ENCODE measurements around the gene FAM229A. TPM values are rescaled to one million over a fixed set of nuclear protein-coding genes. Genes with fewer than 3 reads are reported as not detected.

Gene FAM229A
- total RNA-seq, 1 experiment from 2014 or later: 9.4 TPM

- TF ChIP-seq AFF4 (CRISPR knock-in tag; IDR thresholded peaks at IDR 0.05; ENCODE audit: borderline replicate concordance) (no peak), ATF2 (CRISPR knock-in tag; IDR thresholded peaks at IDR 0.05; ENCODE audit: borderline replicate concordance, low read depth) (no peak), CBFB (CRISPR knock-in tag; IDR thresholded peaks at IDR 0.05; ENCODE audit: low read depth) (no peak), RORB (CRISPR knock-in tag; IDR thresholded peaks at IDR 0.05) (no peak), ARID4B (CRISPR knock-in tag; IDR thresholded peaks at IDR 0.05; ENCODE audit: borderline replicate concordance) (no peak), E2F4 (CRISPR knock-in tag; IDR thresholded peaks at IDR 0.05; ENCODE audit: borderline replicate concordance, low read depth) (no peak), NFYB (CRISPR knock-in tag; conservative IDR thresholded peaks at IDR 0.05; ENCODE audit: low read depth) (no peak)
Measured at GRCh38 chr1:32406629-32407111, 44.4 kb upstream of the FAM229A start (continued).

DNA sequence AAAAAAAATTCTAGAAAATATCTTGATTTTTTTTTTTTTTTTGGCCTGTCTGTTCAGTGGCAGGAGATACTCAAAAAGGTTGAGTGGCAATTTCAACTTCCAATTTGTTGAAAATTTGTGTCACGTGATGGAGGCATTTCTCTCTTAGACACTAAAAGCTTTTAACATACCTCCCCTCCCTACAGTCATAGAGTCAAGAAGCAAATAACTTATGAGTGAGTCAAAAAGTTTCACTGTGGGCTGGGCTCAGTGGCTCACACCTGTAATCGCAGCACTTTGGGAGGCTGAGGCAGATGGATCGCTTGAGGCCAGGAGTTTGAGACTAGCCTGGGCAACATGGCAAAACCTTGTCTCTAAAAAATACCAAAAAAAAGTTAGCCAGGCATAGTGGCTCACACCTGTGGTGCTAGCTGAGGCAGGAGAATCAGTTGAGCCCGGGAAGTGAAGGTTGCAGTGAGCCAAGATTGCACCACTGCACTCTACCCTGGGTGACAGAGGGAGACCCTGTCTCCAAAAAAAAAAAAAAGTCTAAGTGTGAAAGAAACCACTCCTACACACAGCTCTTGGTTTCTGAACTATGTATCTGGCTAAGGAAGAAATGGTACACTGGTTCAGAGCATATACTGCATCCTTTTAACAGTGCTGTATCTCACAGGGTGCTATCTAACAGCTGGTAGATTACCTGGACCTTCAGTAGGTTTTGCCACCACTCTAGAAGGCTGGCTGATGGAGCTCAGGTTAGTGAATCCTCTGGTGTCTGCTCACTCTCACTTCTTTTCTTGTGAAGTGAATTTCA, 43.6 kb upstream of the FAM229A start:
- H3K4me3 Mint-ChIP-seq: no peak overlapping the region
- DNase-seq (ENCODE audit: low spot score) (no peak), ATAC-seq (no peak)
- H3K9me3 Mint-ChIP-seq: peaks cover 6% of the 10 kb centered on the region; the same call in 1 of the 2 replicates
- no peak overlapping the region for H3K27ac Mint-ChIP-seq
- peaks cover 3% of the 10 kb centered on the region; the same call in 1 of the 2 replicates for H3K36me3 Mint-ChIP-seq
- H3K4me1 Mint-ChIP-seq: peaks cover 3% of the 10 kb centered on the region; the same call in 1 of the 2 replicates
- ChIA-PET POLR2A (interaction anchor here (0.6 kb wide), 1 partner anchor 351 kb away, joined by 4 read pairs; no protein-coding TSS in a partner anchor), CTCF (interaction anchor here (0.6 to 1.8 kb wide), 5 partner anchors 12 to 361 kb away, joined by 3 to 7 read pairs (median 4); partner anchors contain the start of gene BSDC1)
- TF ChIP-seq SP1 (CRISPR knock-in tag; conservative IDR thresholded peaks at IDR 0.05): no peak
- H3K27me3 Mint-ChIP-seq (ENCODE audit: low read depth): peaks cover 5% of the 10 kb centered on the region; the same call in 1 of the 2 replicates

DNA sequence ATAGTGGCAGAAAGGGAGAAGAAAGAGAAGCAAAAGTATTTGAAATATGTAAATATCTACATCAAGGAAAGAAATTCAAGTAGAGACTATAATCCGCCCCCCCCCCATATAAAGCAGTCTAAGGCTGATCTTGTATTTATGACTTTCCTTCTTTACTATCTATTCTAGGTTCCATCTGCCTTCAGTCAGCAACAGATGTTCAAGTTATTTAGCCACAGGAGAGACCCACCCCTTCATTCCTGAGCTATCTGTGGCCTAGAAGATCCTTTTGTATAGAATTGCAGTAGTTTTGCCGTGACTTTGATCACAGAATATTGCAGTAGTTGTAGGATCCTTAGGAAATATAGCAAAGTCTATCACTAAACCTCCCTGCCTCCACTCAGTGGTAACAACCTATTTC, 42.7 kb upstream of the FAM229A start:
- Mint-ChIP-seq H3K27ac (no peak overlapping the region), H3K4me1 (peaks cover 3% of the 10 kb centered on the region; the same call in 1 of the 2 replicates), H3K4me3 (no peak overlapping the region), H3K27me3 (ENCODE audit: low read depth) (peaks cover 5% of the 10 kb centered on the region; the same call in 1 of the 2 replicates), H3K9me3 (peaks cover 6% of the 10 kb centered on the region; the same call in 1 of the 2 replicates), H3K36me3 (peaks cover 3% of the 10 kb centered on the region; the same call in 1 of the 2 replicates)
- DNase-seq (ENCODE audit: low spot score): no peak
- ATAC-seq: no peak
- CTCF ChIA-PET: interaction anchor here (1.0 to 1.8 kb wide), 3 partner anchors 10 to 115 kb away, joined by 4 to 7 read pairs (median 4); partner anchors contain the start of gene BSDC1
- POLR2A ChIA-PET: interaction anchor here (0.6 kb wide), 1 partner anchor 352 kb away, joined by 4 read pairs; no protein-coding TSS in a partner anchor
- TF ChIP-seq GABPB1 (CRISPR knock-in tag; IDR thresholded peaks at IDR 0.05): no peak
- TF ChIP-seq RORB (CRISPR knock-in tag; IDR thresholded peaks at IDR 0.05): no peak
- no peak for TF ChIP-seq RELA (CRISPR knock-in tag; IDR thresholded peaks at IDR 0.05; ENCODE audit: borderline replicate concordance)
- TF ChIP-seq NFATC4 (CRISPR knock-in tag; IDR thresholded peaks at IDR 0.05): no peak
- no peak for TF ChIP-seq MYBL2 (CRISPR knock-in tag; IDR thresholded peaks at IDR 0.05)
- no peak for TF ChIP-seq MAX (CRISPR knock-in tag; IDR thresholded peaks at IDR 0.05)
- TF ChIP-seq ZNF671 (CRISPR knock-in tag; IDR thresholded peaks at IDR 0.05): no peak
- TF ChIP-seq, protein P1, sequence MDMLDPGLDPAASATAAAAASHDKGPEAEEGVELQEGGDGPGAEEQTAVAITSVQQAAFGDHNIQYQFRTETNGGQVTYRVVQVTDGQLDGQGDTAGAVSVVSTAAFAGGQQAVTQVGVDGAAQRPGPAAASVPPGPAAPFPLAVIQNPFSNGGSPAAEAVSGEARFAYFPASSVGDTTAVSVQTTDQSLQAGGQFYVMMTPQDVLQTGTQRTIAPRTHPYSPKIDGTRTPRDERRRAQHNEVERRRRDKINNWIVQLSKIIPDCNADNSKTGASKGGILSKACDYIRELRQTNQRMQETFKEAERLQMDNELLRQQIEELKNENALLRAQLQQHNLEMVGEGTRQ (CRISPR knock-in tag; IDR thresholded peaks at IDR 0.05): no peak
- no peak for TF ChIP-seq ZBTB21 (CRISPR knock-in tag; IDR thresholded peaks at IDR 0.05; ENCODE audit: borderline replicate concordance)
- TF ChIP-seq KAT7 (CRISPR knock-in tag; IDR thresholded peaks at IDR 0.05; ENCODE audit: borderline replicate concordance): no peak
- no peak for TF ChIP-seq ZNF263 (CRISPR knock-in tag; IDR thresholded peaks at IDR 0.05; ENCODE audit: low read depth)
- TF ChIP-seq NR3C1 (CRISPR knock-in tag; conservative IDR thresholded peaks at IDR 0.05; ENCODE audit: low read depth): no peak
